ENCODE measurements around the gene MPHOSPH8.
"Not testable (repeated sequence)": the region's sequence is repeated elsewhere in the genome, so short reads cannot be mapped to it uniquely, and the experiment has no call there.

The MPHOSPH8 gene

DNA sequence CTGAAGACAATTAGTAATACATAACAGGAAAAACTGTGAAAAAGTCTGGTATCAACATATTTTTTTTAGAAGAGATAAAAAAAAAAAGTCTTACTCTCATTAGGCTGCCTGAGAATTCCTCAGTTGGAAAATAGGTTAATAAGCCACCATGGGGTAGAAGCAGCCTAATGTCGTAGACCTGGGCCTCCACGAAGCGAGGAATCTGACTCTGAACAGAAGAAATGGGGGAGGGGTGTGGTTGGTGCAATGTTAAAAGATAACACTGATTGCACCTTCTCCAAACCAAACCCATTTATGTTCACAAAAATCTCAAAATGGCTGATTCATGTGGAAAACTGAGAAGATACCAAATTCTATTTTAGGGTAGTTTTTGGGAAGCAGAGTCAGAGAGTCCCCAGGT is 62.4 kb downstream of the MPHOSPH8 start:
- DNase-seq (ENCODE audit: low read depth): no peak
- TF ChIP-seq CTCF (conservative IDR thresholded peaks at IDR 0.05; ENCODE audit: low read depth, low read length): no peak

DNA sequence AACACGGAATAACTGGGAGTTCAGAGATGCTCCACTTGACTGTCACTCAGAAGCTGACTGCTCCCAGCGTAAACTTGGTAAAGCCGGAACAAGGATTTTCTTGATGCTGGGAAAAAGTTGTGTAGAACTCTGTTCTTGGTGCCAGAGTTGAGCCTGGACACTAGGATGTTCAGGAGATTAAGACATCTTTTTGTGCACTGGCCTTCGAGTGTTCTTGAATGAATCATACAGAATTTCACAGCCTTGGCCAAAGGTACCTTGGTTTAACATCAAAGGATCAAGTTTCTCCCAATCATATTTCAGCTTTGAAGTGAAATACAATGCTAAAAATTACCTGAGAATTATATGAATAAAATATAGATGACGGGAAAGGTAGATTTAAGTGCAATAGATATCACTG is 67.5 kb downstream of the MPHOSPH8 start:
- not testable (repeated sequence) for DNase-seq (ENCODE audit: low read depth); H3K4me3 ChIP-seq (ENCODE audit: low read depth, low read length)

More for the DNA sequence above, 62.4 kb downstream of the MPHOSPH8 start:
- no peak overlapping the region for H3K4me3 ChIP-seq (ENCODE audit: low read depth, low read length)

- not testable (repeated sequence) for H3K4me3 ChIP-seq (ENCODE audit: low read depth, low read length); DNase-seq (ENCODE audit: low read depth)
Measured at GRCh38 chr13:19701619-19702018, 68.2 kb downstream of the MPHOSPH8 start.

GRCh38 chr13:19704256-19704655 is 70.8 kb downstream of the MPHOSPH8 start:
- DNase-seq (ENCODE audit: low read depth); H3K4me3 ChIP-seq (ENCODE audit: low read depth, low read length): not testable (repeated sequence)

- H3K4me3 ChIP-seq (ENCODE audit: low read depth, low read length): not testable (repeated sequence)
Measured at GRCh38 chr13:19709039-19709438, 75.6 kb downstream of the MPHOSPH8 start.

DNA sequence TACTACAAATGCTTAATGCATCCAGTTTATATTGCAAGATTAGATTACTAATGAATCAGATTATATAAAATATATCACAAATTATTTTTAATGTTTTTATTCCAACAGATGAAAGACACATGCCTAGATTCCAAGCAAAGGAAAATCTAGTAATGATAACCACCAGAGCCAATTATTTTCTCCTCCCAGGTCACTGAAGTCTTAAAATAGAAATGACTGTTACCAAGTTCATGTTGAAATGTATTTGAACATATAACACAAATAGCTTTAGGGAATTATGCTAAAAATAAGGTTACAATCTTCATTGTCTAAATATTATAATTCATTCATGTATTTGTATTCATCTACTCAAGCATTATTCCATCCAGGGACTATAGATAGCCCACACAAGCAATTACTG is 76.3 kb downstream of the MPHOSPH8 start:
- DNase-seq (ENCODE audit: low read depth); H3K4me3 ChIP-seq (ENCODE audit: low read depth, low read length): not testable (repeated sequence)

More at GRCh38 chr13:19709039-19709438, 75.6 kb downstream of the MPHOSPH8 start:
- not testable (repeated sequence) for DNase-seq (ENCODE audit: low read depth)

DNA sequence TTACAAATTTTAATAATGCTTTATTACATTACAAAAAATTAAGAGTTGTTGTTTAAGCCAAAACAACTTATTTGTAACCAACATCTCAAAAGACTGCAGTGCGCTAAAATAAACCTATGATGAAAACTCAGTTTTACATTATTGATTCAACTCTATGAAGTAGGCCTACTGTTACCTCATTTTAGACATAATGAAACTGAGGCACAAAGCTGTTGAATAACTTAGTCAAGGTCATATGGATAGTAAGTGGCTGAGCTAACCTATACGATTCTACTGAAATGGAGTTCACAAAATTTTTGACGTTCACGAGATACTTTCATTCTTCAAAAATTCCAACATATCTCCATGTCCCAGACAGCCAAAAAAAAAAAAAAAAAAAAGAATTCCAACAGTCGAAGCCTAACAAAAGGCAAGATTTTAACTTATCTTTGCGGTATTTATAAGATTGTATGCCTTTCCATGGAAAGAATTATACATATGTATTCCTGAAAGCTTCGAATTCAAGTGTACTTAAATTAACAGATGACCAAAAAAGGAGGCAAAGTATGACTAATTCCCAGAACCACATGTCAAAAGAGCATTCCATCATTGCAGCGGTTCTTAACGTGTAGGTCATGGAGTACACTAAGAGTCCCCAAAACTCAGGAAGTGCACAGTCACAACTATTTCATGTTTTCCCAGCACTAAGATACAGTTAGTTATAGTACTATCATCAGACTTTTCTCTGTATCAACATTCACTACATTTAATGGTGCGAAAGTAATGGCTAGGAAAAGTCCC is 79.9 kb downstream of the MPHOSPH8 start:
- H3K4me3 ChIP-seq (ENCODE audit: low read depth, low read length): no peak overlapping the region
- DNase-seq (ENCODE audit: low read depth): peak; percentile 86
- no peak for TF ChIP-seq CTCF (conservative IDR thresholded peaks at IDR 0.05; ENCODE audit: low read depth, low read length)

GRCh38 chr13:19720039-19720438 is 86.6 kb downstream of the MPHOSPH8 start:
- H3K4me3 ChIP-seq (ENCODE audit: low read depth, low read length): no peak overlapping the region
- DNase-seq (ENCODE audit: low read depth): no peak
- TF ChIP-seq CTCF (conservative IDR thresholded peaks at IDR 0.05; ENCODE audit: low read depth, low read length): no peak

All from choroid plexus epithelial cell (primary cell).